ENCODE data around the gene KIR2DL1.
"Not testable (repeated sequence)": the region's sequence is repeated elsewhere in the genome, so short reads cannot be mapped to it uniquely, and the experiment has no call there.

KIR2DL1 gene

GRCh38 chr19:54756204-54757110 is 13.1 kb upstream of the KIR2DL1 start:
- H3K36me3 Mint-ChIP-seq, H3K4me1 Mint-ChIP-seq, H3K27ac Mint-ChIP-seq, H3K27me3 Mint-ChIP-seq, H3K9me3 Mint-ChIP-seq, H3K4me3 Mint-ChIP-seq: not testable (repeated sequence)

GRCh38 chr19:54758577-54758976 is 11.0 kb upstream of the KIR2DL1 start:
- H3K4me1 Mint-ChIP-seq, H3K27me3 Mint-ChIP-seq, H3K27ac Mint-ChIP-seq, H3K9me3 Mint-ChIP-seq, H3K4me3 Mint-ChIP-seq, H3K36me3 Mint-ChIP-seq: not testable (repeated sequence)

- H3K27me3 Mint-ChIP-seq, H3K27ac Mint-ChIP-seq, H3K36me3 Mint-ChIP-seq, H3K4me1 Mint-ChIP-seq, H3K9me3 Mint-ChIP-seq, H3K4me3 Mint-ChIP-seq: not testable (repeated sequence)
These were observed 5.4 kb upstream of the KIR2DL1 start for GRCh38 chr19:54764219-54764618.

- not testable (repeated sequence) for H3K36me3 Mint-ChIP-seq, H3K27me3 Mint-ChIP-seq, H3K4me1 Mint-ChIP-seq, H3K27ac Mint-ChIP-seq, H3K4me3 Mint-ChIP-seq, H3K9me3 Mint-ChIP-seq
These were observed 3.1 kb upstream of the KIR2DL1 start for GRCh38 chr19:54766464-54766863.

- H3K36me3 Mint-ChIP-seq, H3K9me3 Mint-ChIP-seq, H3K4me3 Mint-ChIP-seq, H3K27me3 Mint-ChIP-seq, H3K27ac Mint-ChIP-seq, H3K4me1 Mint-ChIP-seq: not testable (repeated sequence)
These were observed 918 bp downstream of the KIR2DL1 start for GRCh38 chr19:54770511-54770910.

- H3K27me3 Mint-ChIP-seq, H3K27ac Mint-ChIP-seq, H3K9me3 Mint-ChIP-seq, H3K4me3 Mint-ChIP-seq, H3K4me1 Mint-ChIP-seq, H3K36me3 Mint-ChIP-seq: not testable (repeated sequence)
These were observed 1.7 kb downstream of the KIR2DL1 start for GRCh38 chr19:54771018-54771960.

- H3K27ac Mint-ChIP-seq, H3K27me3 Mint-ChIP-seq, H3K4me3 Mint-ChIP-seq, H3K9me3 Mint-ChIP-seq, H3K4me1 Mint-ChIP-seq, H3K36me3 Mint-ChIP-seq: not testable (repeated sequence)
These were observed 3.1 kb downstream of the KIR2DL1 start for GRCh38 chr19:54772666-54773065.

- H3K4me3 Mint-ChIP-seq, H3K9me3 Mint-ChIP-seq, H3K36me3 Mint-ChIP-seq, H3K27me3 Mint-ChIP-seq, H3K27ac Mint-ChIP-seq, H3K4me1 Mint-ChIP-seq: not testable (repeated sequence)
These were observed 5.7 kb downstream of the KIR2DL1 start for GRCh38 chr19:54775095-54775815.

GRCh38 chr19:54775830-54776229 is 6.2 kb downstream of the KIR2DL1 start:
- not testable (repeated sequence) for H3K27me3 Mint-ChIP-seq, H3K36me3 Mint-ChIP-seq, H3K4me1 Mint-ChIP-seq, H3K27ac Mint-ChIP-seq, H3K9me3 Mint-ChIP-seq, H3K4me3 Mint-ChIP-seq

GRCh38 chr19:54777851-54778250 is 8.3 kb downstream of the KIR2DL1 start:
- H3K4me3 Mint-ChIP-seq, H3K27me3 Mint-ChIP-seq, H3K9me3 Mint-ChIP-seq, H3K27ac Mint-ChIP-seq, H3K4me1 Mint-ChIP-seq, H3K36me3 Mint-ChIP-seq: not testable (repeated sequence)

- not testable (repeated sequence) for H3K27ac Mint-ChIP-seq, H3K9me3 Mint-ChIP-seq, H3K4me1 Mint-ChIP-seq, H3K4me3 Mint-ChIP-seq, H3K36me3 Mint-ChIP-seq
- peaks cover 12% of the 10 kb centered on the region for H3K27me3 Mint-ChIP-seq
These were observed 9.3 kb downstream of the KIR2DL1 start for GRCh38 chr19:54778896-54779295.

GRCh38 chr19:54782916-54783315 is 13.3 kb downstream of the KIR2DL1 start:
- not testable (repeated sequence) for H3K4me1 Mint-ChIP-seq, H3K4me3 Mint-ChIP-seq, H3K9me3 Mint-ChIP-seq, H3K27ac Mint-ChIP-seq, H3K36me3 Mint-ChIP-seq
- H3K27me3 Mint-ChIP-seq: peaks cover 21% of the 10 kb centered on the region

GRCh38 chr19:54786091-54786723 is 16.6 kb downstream of the KIR2DL1 start:
- H3K9me3 Mint-ChIP-seq, H3K36me3 Mint-ChIP-seq, H3K4me3 Mint-ChIP-seq, H3K27ac Mint-ChIP-seq, H3K4me1 Mint-ChIP-seq: not testable (repeated sequence)
- H3K27me3 Mint-ChIP-seq: peaks cover 17% of the 10 kb centered on the region

- H3K4me3 Mint-ChIP-seq, H3K36me3 Mint-ChIP-seq, H3K27ac Mint-ChIP-seq, H3K9me3 Mint-ChIP-seq: not testable (repeated sequence)
- H3K27me3 Mint-ChIP-seq: peaks cover 17% of the 10 kb centered on the region
- peaks cover 14% of the 10 kb centered on the region for H3K4me1 Mint-ChIP-seq
These were observed 18.6 kb downstream of the KIR2DL1 start for GRCh38 chr19:54788154-54788553.

GRCh38 chr19:54790711-54791110 is 21.1 kb downstream of the KIR2DL1 start:
- no peaks in the 10 kb centered on the region for H3K36me3 Mint-ChIP-seq
- no peaks in the 10 kb centered on the region for H3K9me3 Mint-ChIP-seq
- peaks cover 22% of the 10 kb centered on the region for H3K4me1 Mint-ChIP-seq
- H3K27me3 Mint-ChIP-seq: peaks cover 4% of the 10 kb centered on the region
- H3K27ac Mint-ChIP-seq: no peak overlapping the region
- H3K4me3 Mint-ChIP-seq: no peak overlapping the region
